Liver (tissue), 9 donors: ENCODE results near the gene INHBA. TPM values are rescaled to one million over a fixed set of nuclear protein-coding genes. Genes with fewer than 3 reads are reported as not detected.

Source experiments
- DNase-seq: peaks from one replicate; pipeline ENCODE4 v3.0.0-alpha.2; 2017; ENCODE audit warnings: low spot score
- H3K27ac ChIP-seq, 2 donors: one replicate each; pipeline ENCODE4 v1.7.0; 2013; ENCODE audit warnings: inconsistent platforms in 2 of 2, low read length in 2 of 2, control low read depth in 1 of 2, low read depth in 1 of 2, mild to moderate bottlenecking in 1 of 2
- H3K27me3 ChIP-seq, 4 donors: one replicate each; pipeline versions ENCODE4 v1.6.1 to v1.7.0; 2013; ENCODE audit warnings: low read length in 3 of 4, inconsistent platforms in 1 of 4, mild to moderate bottlenecking in 1 of 4, moderate library complexity in 1 of 4; ENCODE audit not compliant: control insufficient read depth in 4 of 4, insufficient read depth in 4 of 4
- H3K36me3 ChIP-seq, 4 donors: one replicate each; pipeline versions ENCODE4 v1.6.1 to v1.7.0; 2013; ENCODE audit warnings: low read length in 3 of 4, mild to moderate bottlenecking in 3 of 4, low read depth in 1 of 4, moderate library complexity in 1 of 4; ENCODE audit not compliant: control insufficient read depth in 4 of 4, insufficient read depth in 3 of 4
- H3K4me1 ChIP-seq, 4 donors: one replicate each; pipeline versions ENCODE4 v1.6.1 to v1.7.0; 2013; ENCODE audit warnings: low read length in 3 of 4, mild to moderate bottlenecking in 3 of 4, moderate library complexity in 1 of 4; ENCODE audit not compliant: control insufficient read depth in 4 of 4, insufficient read depth in 4 of 4
- H3K4me3 ChIP-seq, 3 donors: one replicate each; pipeline versions ENCODE4 v1.6.1 to v1.7.0; 2013; ENCODE audit warnings: low read length in 3 of 3, control low read depth in 1 of 3, low read depth in 1 of 3, mild to moderate bottlenecking in 1 of 3
- H3K9ac ChIP-seq, 2 donors: one replicate each; pipeline ENCODE4 v1.7.0; 2013; ENCODE audit warnings: low read length in 2 of 2, mild to moderate bottlenecking in 2 of 2, moderate library complexity in 2 of 2, control low read depth in 1 of 2, low read depth in 1 of 2
- H3K9me3 ChIP-seq, 4 donors: one replicate each; pipeline versions ENCODE4 v1.6.1 to v1.7.0; 2013; ENCODE audit warnings: low read length in 3 of 4; ENCODE audit not compliant: control insufficient read depth in 4 of 4
- ATF3 ChIP-seq: IDR thresholded peaks from 2 replicates; pipeline ENCODE4 v1.6.1; 2016; ENCODE audit warnings: antibody characterized with exemption
- CTCF ChIP-seq: fragments of 150-350 bp; IDR thresholded peaks from 2 replicates; pipeline ENCODE4 v1.5.1; 2017; ENCODE audit warnings: improper control_type of control experiment, low read depth, low read length; ENCODE audit not compliant: missing input control
- EGR1 ChIP-seq, 2 donors: IDR thresholded peaks; 2 replicates each; pipeline ENCODE4 v1.6.1; 2016 to 2018; ENCODE audit warnings: antibody characterized with exemption in 2 of 2, low read depth in 2 of 2
- FOXA1 ChIP-seq: IDR thresholded peaks from 2 replicates; pipeline ENCODE4 v1.6.1; 2016; ENCODE audit warnings: antibody characterized with exemption
- FOXA2 ChIP-seq: IDR thresholded peaks from 2 replicates; pipeline ENCODE4 v1.6.1; 2016; ENCODE audit warnings: antibody characterized with exemption
- GABPA ChIP-seq, 2 donors: IDR thresholded peaks in 1 of 2; conservative IDR thresholded peaks in 1 of 2; 2 replicates each; pipeline ENCODE4 v1.6.1; 2016; ENCODE audit warnings: antibody characterized with exemption in 2 of 2, mild to moderate bottlenecking in 1 of 2, moderate library complexity in 1 of 2
- HNF4A ChIP-seq, 2 donors: conservative IDR thresholded peaks; 2 replicates each; pipeline ENCODE4 v1.6.1; 2016; ENCODE audit warnings: antibody characterized with exemption in 2 of 2, mild to moderate bottlenecking in 2 of 2
- HNF4G ChIP-seq: IDR thresholded peaks from 2 replicates; pipeline ENCODE4 v1.6.1; 2016; ENCODE audit warnings: antibody characterized with exemption
- JUND ChIP-seq, 2 donors: IDR thresholded peaks; 2 replicates each; pipeline ENCODE4 v1.6.1; 2016; ENCODE audit warnings: antibody characterized with exemption in 2 of 2
- MAX ChIP-seq: IDR thresholded peaks from 2 replicates; pipeline ENCODE4 v1.6.1; 2016; ENCODE audit warnings: antibody characterized with exemption
- NR2F2 ChIP-seq: IDR thresholded peaks from 2 replicates; pipeline ENCODE4 v1.6.1; 2016; ENCODE audit warnings: antibody characterized with exemption
- RAD21 ChIP-seq, 2 donors: IDR thresholded peaks; 2 replicates each; pipeline ENCODE4 v1.6.1; 2016; ENCODE audit warnings: antibody characterized with exemption in 2 of 2, mild to moderate bottlenecking in 2 of 2
- RXRA ChIP-seq, 2 donors: IDR thresholded peaks; 2 replicates each; pipeline ENCODE4 v1.6.1; 2017 to 2018; ENCODE audit warnings: antibody characterized with exemption in 2 of 2, mild to moderate bottlenecking in 1 of 2
- SP1 ChIP-seq: IDR thresholded peaks from 2 replicates; pipeline ENCODE4 v1.6.1; 2018; ENCODE audit warnings: antibody characterized with exemption, mild to moderate bottlenecking
- TAF1 ChIP-seq: conservative IDR thresholded peaks from 2 replicates; pipeline ENCODE4 v1.6.1; 2016; ENCODE audit warnings: antibody characterized with exemption, mild to moderate bottlenecking
- YY1 ChIP-seq: IDR thresholded peaks from 2 replicates; pipeline ENCODE4 v1.6.1; 2016; ENCODE audit warnings: antibody characterized with exemption, mild to moderate bottlenecking
- ZBTB33 ChIP-seq: IDR thresholded peaks from 2 replicates; pipeline ENCODE4 v1.6.1; 2016; ENCODE audit warnings: antibody characterized with exemption
- WGBS: extraction: QIAGEN DNeasy Blood & Tissue Kit; methylation state at CpG from one replicate; pipeline ENCODE4 v1.1.7; 2013; 5-methylcytosine and 5-hydroxymethylcytosine counted together
- polyA plus RNA-seq, 2 donors: library from polyadenylated mRNA; stranded (reverse) in 1 of 2; unstranded in 1 of 2; fragments of 200-250 nt in 1 of 2; fragments of >200 nt in 1 of 2; fragmentation: Nextera tagmentation in 1 of 2; extraction: Ambion mirVana in 1 of 2; gene quantifications; one replicate each; pipeline versions ENCODE4 v1.2.1 to v1.2.3, GENCODE V29; 2013 to 2015
- total RNA-seq, 2 donors: library from RNA; depleted of rRNA; stranded (reverse); fragments of >200 nt; gene quantifications; one replicate each; pipeline ENCODE4 v1.2.3, GENCODE V29; 2014
- donor health status: healthy.
- donor health status: healthy.
- donor health status: healthy.
- donor health status: healthy.
- donor health status: healthy.

INHBA gene
- total and polyA plus RNA-seq, 4 donors, result 0.23 to 8.9 (median 3.0) TPM

- H3K4me3 ChIP-seq, result no peak overlapping the region
- H3K27ac ChIP-seq, result no peak overlapping the region
- H3K36me3 ChIP-seq, result no peaks in the 10 kb centered on the region
- WGBS, result 92% methylated on average over 3 of the region's 3 CpGs
- no peak overlapping the region for H3K9ac ChIP-seq
- TF ChIP-seq YY1, result no peak
- no peak for TF ChIP-seq MAX
- no peak for TF ChIP-seq FOXA2
- no peak for TF ChIP-seq HNF4G
- no peak for TF ChIP-seq ATF3
- no peak for TF ChIP-seq SP1
- TF ChIP-seq RXRA (IDR thresholded peaks at IDR 0.05), result no peak
- TF ChIP-seq GABPA (IDR thresholded peaks at IDR 0.05 in 1 of 2, conservative IDR thresholded peaks at IDR 0.05 in 1 of 2), result no peak
- TF ChIP-seq ZBTB33, result no peak
- no peak for TF ChIP-seq CTCF
- no peak for TF ChIP-seq TAF1
- TF ChIP-seq EGR1 (IDR thresholded peaks at IDR 0.05; ENCODE audit: low read depth in 2 of 2), result no peak
- no peak for TF ChIP-seq FOXA1
- TF ChIP-seq HNF4A (conservative IDR thresholded peaks at IDR 0.05), result no peak
- no peaks in the 10 kb centered on the region for H3K9me3 ChIP-seq
- no peak for DNase-seq
- no peaks in the 10 kb centered on the region for H3K4me1 ChIP-seq
- no peaks in the 10 kb centered on the region for H3K27me3 ChIP-seq
Measured at GRCh38 chr7:41659539-41659938, 43.4 kb downstream of the INHBA start.

- no peaks in the 10 kb centered on the region for H3K27me3 ChIP-seq
- TF ChIP-seq SP1 (no peak), GABPA (IDR thresholded peaks at IDR 0.05 in 1 of 2, conservative IDR thresholded peaks at IDR 0.05 in 1 of 2) (no peak), RAD21 (IDR thresholded peaks at IDR 0.05) (no peak), ATF3 (no peak), CTCF (no peak), FOXA2 (no peak), EGR1 (IDR thresholded peaks at IDR 0.05; ENCODE audit: low read depth in 2 of 2) (no peak), HNF4G (no peak), HNF4A (conservative IDR thresholded peaks at IDR 0.05) (no peak), TAF1 (no peak), NR2F2 (no peak), ZBTB33 (no peak), RXRA (IDR thresholded peaks at IDR 0.05) (no peak), FOXA1 (no peak), JUND (IDR thresholded peaks at IDR 0.05) (no peak), MAX (no peak), YY1 (no peak)
- H3K4me3 ChIP-seq, result no peak overlapping the region
- WGBS, result 74% methylated on average over 4 of the region's 4 CpGs
- H3K9me3 ChIP-seq, result no peaks in the 10 kb centered on the region
- DNase-seq, result no peak
- no peak overlapping the region for H3K9ac ChIP-seq
- no peak overlapping the region for H3K27ac ChIP-seq
- no peaks in the 10 kb centered on the region for H3K36me3 ChIP-seq
- no peaks in the 10 kb centered on the region for H3K4me1 ChIP-seq
Measured at GRCh38 chr7:41656366-41656765, 46.5 kb downstream of the INHBA start.
